Measurements from ENCODE around the gene CNTN5.

CNTN5 gene

GRCh38 chr11:99531468-99531867 lies 510.7 kb downstream of the CNTN5 start:
- DNase-seq = no peak

- DNase-seq = no peak
Observed at GRCh38 chr11:99534812-99535211, 514.1 kb downstream of the CNTN5 start.

GRCh38 chr11:99535406-99535805 lies 514.7 kb downstream of the CNTN5 start:
- DNase-seq = no peak

- no peak for DNase-seq
Observed at GRCh38 chr11:99535819-99536218, 515.1 kb downstream of the CNTN5 start.

GRCh38 chr11:99537681-99538080 lies 516.9 kb downstream of the CNTN5 start:
- DNase-seq = no peak

GRCh38 chr11:99545616-99546015 lies 524.9 kb downstream of the CNTN5 start:
- no peak for DNase-seq

- DNase-seq = no peak
Observed at GRCh38 chr11:99548264-99548663, 527.5 kb downstream of the CNTN5 start.

GRCh38 chr11:99554232-99554903 lies 533.6 kb downstream of the CNTN5 start:
- DNase-seq = no peak

- no peak for DNase-seq
Observed at GRCh38 chr11:99555486-99555885, 534.7 kb downstream of the CNTN5 start.

- no peak for DNase-seq
Observed at GRCh38 chr11:99565333-99565732, 544.6 kb downstream of the CNTN5 start.

- no peak for DNase-seq
Observed at GRCh38 chr11:99567334-99567956, 546.7 kb downstream of the CNTN5 start.

- no peak for DNase-seq
Observed at GRCh38 chr11:99568808-99569207, 548.1 kb downstream of the CNTN5 start.

GRCh38 chr11:99571094-99571493 lies 550.3 kb downstream of the CNTN5 start:
- DNase-seq = no peak

- no peak for DNase-seq
Observed at GRCh38 chr11:99584830-99585229, 564.1 kb downstream of the CNTN5 start.

GRCh38 chr11:99585606-99586005 lies 564.9 kb downstream of the CNTN5 start:
- no peak for DNase-seq

- no peak for DNase-seq
Observed at GRCh38 chr11:99589771-99590170, 569.0 kb downstream of the CNTN5 start.

- no peak for DNase-seq
Observed at GRCh38 chr11:99592266-99592665, 571.5 kb downstream of the CNTN5 start.

GRCh38 chr11:99593197-99593596 lies 572.4 kb downstream of the CNTN5 start:
- no peak for DNase-seq

GRCh38 chr11:99601179-99601578 lies 580.4 kb downstream of the CNTN5 start:
- DNase-seq = no peak

GRCh38 chr11:99614352-99614751 lies 593.6 kb downstream of the CNTN5 start:
- no peak for DNase-seq

GRCh38 chr11:99630629-99631028 lies 609.9 kb downstream of the CNTN5 start:
- DNase-seq = no peak

- DNase-seq = no peak
Observed at GRCh38 chr11:99631618-99632017, 610.9 kb downstream of the CNTN5 start.

GRCh38 chr11:99632969-99633368 lies 612.2 kb downstream of the CNTN5 start:
- DNase-seq = no peak

GRCh38 chr11:99634581-99634980 lies 613.8 kb downstream of the CNTN5 start:
- DNase-seq = no peak

- DNase-seq = no peak
Observed at GRCh38 chr11:99638073-99638553, 617.4 kb downstream of the CNTN5 start.
